Measurements from ENCODE around the gene CEP350.

Gene CEP350

GRCh38 chr1:179954493-179955286 is at the start of gene CEP350:
Gene CEP350, plus strand, starts transcription at chr1:179954810. Its CDS starts 31,372 bp downstream, at chr1:179986182.
- H3K4me1 ChIP-seq (ENCODE audit: insufficient read depth, insufficient read length), result no peaks in the 10 kb centered on the region
- TF ChIP-seq SUZ12 (IDR thresholded peaks at IDR 0.05; ENCODE audit: extremely low read depth, insufficient read depth, insufficient read length), result no peak
- peak; percentile 99 for TF ChIP-seq YY1 (IDR thresholded peaks at IDR 0.05; ENCODE audit: insufficient read depth, insufficient read length)
- no peak for TF ChIP-seq ZNF274 (IDR thresholded peaks at IDR 0.05; ENCODE audit: low read depth, low read length)
- peak; percentile 99 for DNase-seq (ENCODE audit: low read depth, low spot score)
- no peaks in the 10 kb centered on the region for H3K36me3 ChIP-seq (ENCODE audit: insufficient read depth, insufficient read length, low read length)
- H3K4me3 ChIP-seq (ENCODE audit: insufficient read length, low read depth), result peak within 1 kb of the TSS; percentile 97
- H3K9me3 ChIP-seq (ENCODE audit: insufficient read depth, low read length), result no peaks in the 10 kb centered on the region
- no peaks in the 10 kb centered on the region for H3K27me3 ChIP-seq (ENCODE audit: insufficient read depth, insufficient read length)
- peak within 1 kb of the TSS; percentile 98 for H3K9ac ChIP-seq (ENCODE audit: insufficient read length, low read depth)

GRCh38 chr1:179910934-179911333 is 43.7 kb upstream of the CEP350 start:
- TF ChIP-seq YY1 (IDR thresholded peaks at IDR 0.05; ENCODE audit: insufficient read depth, insufficient read length) (no peak), SUZ12 (IDR thresholded peaks at IDR 0.05; ENCODE audit: extremely low read depth, insufficient read depth, insufficient read length) (no peak), ZNF274 (IDR thresholded peaks at IDR 0.05; ENCODE audit: low read depth, low read length) (no peak)
- H3K4me1 ChIP-seq (ENCODE audit: insufficient read depth, insufficient read length), result no peaks in the 10 kb centered on the region
- H3K4me3 ChIP-seq (ENCODE audit: insufficient read length, low read depth), result no peak overlapping the region
- H3K36me3 ChIP-seq (ENCODE audit: insufficient read depth, insufficient read length, low read length), result peaks cover 74% of the 10 kb centered on the region
- no peaks in the 10 kb centered on the region for H3K27me3 ChIP-seq (ENCODE audit: insufficient read depth, insufficient read length)
- no peak overlapping the region for H3K9ac ChIP-seq (ENCODE audit: insufficient read length, low read depth)
- H3K9me3 ChIP-seq (ENCODE audit: insufficient read depth, low read length), result no peaks in the 10 kb centered on the region
- no peak for DNase-seq (ENCODE audit: low read depth, low spot score)

- TF ChIP-seq YY1 (IDR thresholded peaks at IDR 0.05; ENCODE audit: insufficient read depth, insufficient read length) (no peak), ZNF274 (IDR thresholded peaks at IDR 0.05; ENCODE audit: low read depth, low read length) (no peak), SUZ12 (IDR thresholded peaks at IDR 0.05; ENCODE audit: extremely low read depth, insufficient read depth, insufficient read length) (no peak)
- Histone ChIP-seq H3K9me3 (ENCODE audit: insufficient read depth, low read length) (no peaks in the 10 kb centered on the region), H3K27me3 (ENCODE audit: insufficient read depth, insufficient read length) (no peaks in the 10 kb centered on the region), H3K9ac (ENCODE audit: insufficient read length, low read depth) (no peak overlapping the region), H3K4me1 (ENCODE audit: insufficient read depth, insufficient read length) (no peaks in the 10 kb centered on the region), H3K4me3 (ENCODE audit: insufficient read length, low read depth) (no peak overlapping the region), H3K36me3 (ENCODE audit: insufficient read depth, insufficient read length, low read length) (peaks cover 75% of the 10 kb centered on the region)
- no peak for DNase-seq (ENCODE audit: low read depth, low spot score)
These were observed 42.8 kb upstream of the CEP350 start for GRCh38 chr1:179911812-179912211.

- Histone ChIP-seq H3K9ac (ENCODE audit: insufficient read length, low read depth) (no peak overlapping the region), H3K27me3 (ENCODE audit: insufficient read depth, insufficient read length) (no peaks in the 10 kb centered on the region), H3K36me3 (ENCODE audit: insufficient read depth, insufficient read length, low read length) (peaks cover 72% of the 10 kb centered on the region), H3K4me1 (ENCODE audit: insufficient read depth, insufficient read length) (no peaks in the 10 kb centered on the region), H3K4me3 (ENCODE audit: insufficient read length, low read depth) (no peak overlapping the region), H3K9me3 (ENCODE audit: insufficient read depth, low read length) (no peaks in the 10 kb centered on the region)
- DNase-seq (ENCODE audit: low read depth, low spot score), result no peak
- no peak for TF ChIP-seq YY1 (IDR thresholded peaks at IDR 0.05; ENCODE audit: insufficient read depth, insufficient read length)
- TF ChIP-seq ZNF274 (IDR thresholded peaks at IDR 0.05; ENCODE audit: low read depth, low read length), result no peak
- TF ChIP-seq SUZ12 (IDR thresholded peaks at IDR 0.05; ENCODE audit: extremely low read depth, insufficient read depth, insufficient read length), result no peak
These were observed 36.8 kb upstream of the CEP350 start for GRCh38 chr1:179917601-179918429.

GRCh38 chr1:179921472-179921871 is 33.1 kb upstream of the CEP350 start:
- Histone ChIP-seq H3K27me3 (ENCODE audit: insufficient read depth, insufficient read length) (no peaks in the 10 kb centered on the region), H3K36me3 (ENCODE audit: insufficient read depth, insufficient read length, low read length) (peaks cover 37% of the 10 kb centered on the region), H3K4me1 (ENCODE audit: insufficient read depth, insufficient read length) (no peaks in the 10 kb centered on the region), H3K9ac (ENCODE audit: insufficient read length, low read depth) (no peak overlapping the region), H3K4me3 (ENCODE audit: insufficient read length, low read depth) (no peak overlapping the region), H3K9me3 (ENCODE audit: insufficient read depth, low read length) (no peaks in the 10 kb centered on the region)
- DNase-seq (ENCODE audit: low read depth, low spot score), result peak; percentile 58
- TF ChIP-seq YY1 (IDR thresholded peaks at IDR 0.05; ENCODE audit: insufficient read depth, insufficient read length) (no peak), ZNF274 (IDR thresholded peaks at IDR 0.05; ENCODE audit: low read depth, low read length) (no peak), SUZ12 (IDR thresholded peaks at IDR 0.05; ENCODE audit: extremely low read depth, insufficient read depth, insufficient read length) (no peak)

GRCh38 chr1:179921981-179922872 is 32.4 kb upstream of the CEP350 start:
- H3K4me3 ChIP-seq (ENCODE audit: insufficient read length, low read depth), result no peak overlapping the region
- TF ChIP-seq ZNF274 (IDR thresholded peaks at IDR 0.05; ENCODE audit: low read depth, low read length) (no peak), YY1 (IDR thresholded peaks at IDR 0.05; ENCODE audit: insufficient read depth, insufficient read length) (no peak), SUZ12 (IDR thresholded peaks at IDR 0.05; ENCODE audit: extremely low read depth, insufficient read depth, insufficient read length) (no peak)
- no peaks in the 10 kb centered on the region for H3K9me3 ChIP-seq (ENCODE audit: insufficient read depth, low read length)
- DNase-seq (ENCODE audit: low read depth, low spot score), result no peak
- peaks cover 32% of the 10 kb centered on the region for H3K36me3 ChIP-seq (ENCODE audit: insufficient read depth, insufficient read length, low read length)
- no peaks in the 10 kb centered on the region for H3K4me1 ChIP-seq (ENCODE audit: insufficient read depth, insufficient read length)
- H3K27me3 ChIP-seq (ENCODE audit: insufficient read depth, insufficient read length), result no peaks in the 10 kb centered on the region
- H3K9ac ChIP-seq (ENCODE audit: insufficient read length, low read depth), result no peak overlapping the region

Data from NT2/D1 (cell line).